IMR-90 (cell line): ENCODE measurements around the gene ITIH2.

Source experiments
- BHLHE40 ChIP-seq: fragments of 150-350 bp; IDR thresholded peaks from 2 replicates; pipeline ENCODE4 v1.6.1; 2016; ENCODE audit warnings: mild to moderate bottlenecking, low read depth, low read length
- CEBPB ChIP-seq: IDR thresholded peaks from 2 replicates; pipeline ENCODE4 v1.6.1; 2012; ENCODE audit warnings: low read depth, low read length, improper control_type of control experiment
- CHD1 ChIP-seq: IDR thresholded peaks from 2 replicates; pipeline ENCODE4 v1.6.1; 2012; ENCODE audit warnings: low read depth, low read length, improper control_type of control experiment
- CTCF ChIP-seq: conservative IDR thresholded peaks from 2 replicates; pipeline ENCODE4 v1.5.1; 2012; ENCODE audit warnings: mild to moderate bottlenecking, low read depth, low read length, improper control_type of control experiment
- ELK1 ChIP-seq: fragments of 150-350 bp; IDR thresholded peaks from 2 replicates; pipeline ENCODE4 v1.6.1; 2016; ENCODE audit warnings: low read depth, mild to moderate bottlenecking, low read length, moderate library complexity, borderline replicate concordance
- FOS ChIP-seq: fragments of 150-350 bp; IDR thresholded peaks from 2 replicates; pipeline ENCODE4 v1.6.1; 2016; ENCODE audit warnings: low read depth, low read length
- MAFK ChIP-seq: IDR thresholded peaks from 2 replicates; pipeline ENCODE4 v1.6.1; 2012; ENCODE audit warnings: low read depth, low read length, improper control_type of control experiment
- MAZ ChIP-seq: IDR thresholded peaks from 2 replicates; pipeline ENCODE4 v1.6.1; 2012; ENCODE audit warnings: low read depth, mild to moderate bottlenecking, low read length, improper control_type of control experiment, moderate library complexity, borderline replicate concordance
- MXI1 ChIP-seq: IDR thresholded peaks from 2 replicates; pipeline ENCODE4 v1.6.1; 2012; ENCODE audit warnings: low read depth, mild to moderate bottlenecking, low read length, moderate library complexity, borderline replicate concordance
- NFE2L2 ChIP-seq: fragments of 150-350 bp; IDR thresholded peaks from 2 replicates; pipeline ENCODE4 v1.6.1; 2016; ENCODE audit warnings: low read depth, mild to moderate bottlenecking, low read length
- POLR2A ChIP-seq: IDR thresholded peaks from 2 replicates; pipeline ENCODE4 v1.6.1; 2012; ENCODE audit warnings: mild to moderate bottlenecking, low read depth, low read length
- RAD21 ChIP-seq: IDR thresholded peaks from 2 replicates; pipeline ENCODE4 v1.6.1; 2012; ENCODE audit warnings: low read length, improper control_type of control experiment
- RCOR1 ChIP-seq: IDR thresholded peaks from 2 replicates; pipeline ENCODE4 v1.6.1; 2012; ENCODE audit warnings: mild to moderate bottlenecking, low read length, improper control_type of control experiment; ENCODE audit not compliant: insufficient replicate concordance
- RFX5 ChIP-seq: IDR thresholded peaks from 2 replicates; pipeline ENCODE4 v1.8.0; 2012; ENCODE audit warnings: low read depth, mild to moderate bottlenecking, low read length, moderate library complexity

- TF ChIP-seq CTCF (no peak), BHLHE40 (no peak), ELK1 (no peak), POLR2A (no peak), FOS (no peak), RFX5 (no peak), RCOR1 (no peak), RAD21 (no peak), MAFK (no peak), MXI1 (no peak), MAZ (no peak), CHD1 (no peak), NFE2L2 (no peak), CEBPB (no peak)
These were observed 30.6 kb upstream of the ITIH2 start for GRCh38 chr10:7672341-7673134.
